ENCODE data around the gene ZMIZ1.
A peak's percentile ranks its signal among the peaks of the same experiment; 100 is the strongest.

ZMIZ1 gene

GRCh38 chr10:79164075-79164474, 95.3 kb downstream of the ZMIZ1 start:
- WGBS (ENCODE audit: extremely low coverage, insufficient coverage, insufficient read length), result no CpG with 5 or more reads among the region's 9 CpGs

GRCh38 chr10:79165070-79165778, 96.5 kb downstream of the ZMIZ1 start:
- Histone ChIP-seq H3K4me3 (ENCODE audit: low read depth, low read length) (no peak overlapping the region), H2AFZ (ENCODE audit: insufficient read depth, low read length, poor library complexity) (no peak overlapping the region), H3K23ac (ENCODE audit: low read length) (no peak overlapping the region), H3K14ac (ENCODE audit: low read length) (no peak overlapping the region), H3K4me1 (ENCODE audit: control insufficient read depth in 1 of 2, insufficient read depth in 2 of 2, low read length in 2 of 2) (peaks cover 4 to 8% of the 10 kb centered on the region in 2 experiments), H2BK12ac (ENCODE audit: low read length) (no peak overlapping the region), H3K4ac (ENCODE audit: low read depth, low read length) (peak overlapping the region; percentile 22), H4K91ac (ENCODE audit: low read depth, low read length) (no peak overlapping the region), H3K79me1 (ENCODE audit: low read length) (peaks cover 2% of the 10 kb centered on the region), H2BK5ac (ENCODE audit: low read depth, low read length, poor library complexity) (no peak overlapping the region), H3K27me3 (ENCODE audit: insufficient read depth, low read length) (no peaks in the 10 kb centered on the region), H3K4me2 (ENCODE audit: low read length) (no peak overlapping the region), H4K12ac (ENCODE audit: low read depth, low read length) (no peak overlapping the region), H2BK120ac (ENCODE audit: insufficient read depth, low read length, poor library complexity) (no peak overlapping the region), H3K9me3 (ENCODE audit: insufficient read depth, low read depth, low read length) (peaks cover 2% of the 10 kb centered on the region), H3K36me3 (ENCODE audit: control insufficient read depth in 1 of 2, insufficient read depth in 2 of 2, low read length in 2 of 2) (peaks cover 75 to 91% of the 10 kb centered on the region in 2 experiments), H3K79me2 (ENCODE audit: control insufficient read depth, insufficient read depth, low read length, poor library complexity) (peaks cover 3% of the 10 kb centered on the region), H4K8ac (ENCODE audit: low read depth, low read length) (no peak overlapping the region), H3K18ac (ENCODE audit: low read length) (peak overlapping the region; percentile 16), H2AK5ac (ENCODE audit: low read length) (no peak overlapping the region), H3K9ac (ENCODE audit: low read length) (no peak overlapping the region), H3K27ac (ENCODE audit: low read depth, low read length) (no peak overlapping the region)
- DNase-seq, result no peak
- no CpG with 5 or more reads among the region's 11 CpGs for WGBS (ENCODE audit: extremely low coverage, insufficient coverage, insufficient read length)

More at GRCh38 chr10:79164075-79164474, 95.3 kb downstream of the ZMIZ1 start:
- H2BK5ac ChIP-seq (ENCODE audit: low read depth, low read length, poor library complexity), result no peak overlapping the region
- no peak overlapping the region for H2AK5ac ChIP-seq (ENCODE audit: low read length)
- H3K18ac ChIP-seq (ENCODE audit: low read length), result no peak overlapping the region
- H3K79me2 ChIP-seq (ENCODE audit: control insufficient read depth, insufficient read depth, low read length, poor library complexity), result peaks cover 9% of the 10 kb centered on the region
- no peak overlapping the region for H4K12ac ChIP-seq (ENCODE audit: low read depth, low read length)
- no peak for DNase-seq
- no peak overlapping the region for H2BK120ac ChIP-seq (ENCODE audit: insufficient read depth, low read length, poor library complexity)
- no peaks in the 10 kb centered on the region for H3K27me3 ChIP-seq (ENCODE audit: insufficient read depth, low read length)
- peaks cover 2% of the 10 kb centered on the region for H3K9me3 ChIP-seq (ENCODE audit: insufficient read depth, low read depth, low read length)
- H2AFZ ChIP-seq (ENCODE audit: insufficient read depth, low read length, poor library complexity), result no peak overlapping the region
- no peak overlapping the region for H3K14ac ChIP-seq (ENCODE audit: low read length)
- no peak overlapping the region for H3K4me2 ChIP-seq (ENCODE audit: low read length)
- no peak overlapping the region for H3K27ac ChIP-seq (ENCODE audit: low read depth, low read length)
- no peak overlapping the region for H3K23ac ChIP-seq (ENCODE audit: low read length)
- no peak overlapping the region for H4K91ac ChIP-seq (ENCODE audit: low read depth, low read length)
- H3K4me3 ChIP-seq (ENCODE audit: low read depth, low read length), result no peak overlapping the region
- H3K4me1 ChIP-seq (ENCODE audit: control insufficient read depth in 1 of 2, insufficient read depth in 2 of 2, low read length in 2 of 2), result peaks cover 15 to 19% of the 10 kb centered on the region in 2 experiments
- peaks cover 64 to 80% of the 10 kb centered on the region in 2 experiments for H3K36me3 ChIP-seq (ENCODE audit: control insufficient read depth in 1 of 2, insufficient read depth in 2 of 2, low read length in 2 of 2)
- H3K9ac ChIP-seq (ENCODE audit: low read length), result no peak overlapping the region
- H3K79me1 ChIP-seq (ENCODE audit: low read length), result peaks cover 9% of the 10 kb centered on the region
- no peak overlapping the region for H4K8ac ChIP-seq (ENCODE audit: low read depth, low read length)
- H3K4ac ChIP-seq (ENCODE audit: low read depth, low read length), result no peak overlapping the region
- H2BK12ac ChIP-seq (ENCODE audit: low read length), result no peak overlapping the region

- no peaks in the 10 kb centered on the region for H3K79me1 ChIP-seq (ENCODE audit: low read length)
- H3K4me1 ChIP-seq (ENCODE audit: control insufficient read depth in 1 of 2, insufficient read depth in 2 of 2, low read length in 2 of 2), result no peaks in the 10 kb centered on the region
- no peak overlapping the region for H3K4me3 ChIP-seq (ENCODE audit: low read depth, low read length)
- H3K9me3 ChIP-seq (ENCODE audit: insufficient read depth, low read depth, low read length), result peaks cover 3% of the 10 kb centered on the region
- H3K36me3 ChIP-seq (ENCODE audit: control insufficient read depth in 1 of 2, insufficient read depth in 2 of 2, low read length in 2 of 2), result peaks cover 85 to 94% of the 10 kb centered on the region in 2 experiments
- H2AFZ ChIP-seq (ENCODE audit: insufficient read depth, low read length, poor library complexity), result no peak overlapping the region
- H4K12ac ChIP-seq (ENCODE audit: low read depth, low read length), result no peak overlapping the region
- no peak overlapping the region for H3K23ac ChIP-seq (ENCODE audit: low read length)
- no peak overlapping the region for H4K91ac ChIP-seq (ENCODE audit: low read depth, low read length)
- no peak for DNase-seq
- H3K27me3 ChIP-seq (ENCODE audit: insufficient read depth, low read length), result no peaks in the 10 kb centered on the region
- no peak overlapping the region for H3K27ac ChIP-seq (ENCODE audit: low read depth, low read length)
- no peak overlapping the region for H2BK12ac ChIP-seq (ENCODE audit: low read length)
- no peak overlapping the region for H2AK5ac ChIP-seq (ENCODE audit: low read length)
- no CpG with 5 or more reads among the region's 7 CpGs for WGBS (ENCODE audit: extremely low coverage, insufficient coverage, insufficient read length)
- no peak overlapping the region for H3K4ac ChIP-seq (ENCODE audit: low read depth, low read length)
- H3K18ac ChIP-seq (ENCODE audit: low read length), result no peak overlapping the region
- no peaks in the 10 kb centered on the region for H3K79me2 ChIP-seq (ENCODE audit: control insufficient read depth, insufficient read depth, low read length, poor library complexity)
- H3K4me2 ChIP-seq (ENCODE audit: low read length), result no peak overlapping the region
- H2BK120ac ChIP-seq (ENCODE audit: insufficient read depth, low read length, poor library complexity), result no peak overlapping the region
- no peak overlapping the region for H3K14ac ChIP-seq (ENCODE audit: low read length)
- no peak overlapping the region for H2BK5ac ChIP-seq (ENCODE audit: low read depth, low read length, poor library complexity)
- no peak overlapping the region for H4K8ac ChIP-seq (ENCODE audit: low read depth, low read length)
- H3K9ac ChIP-seq (ENCODE audit: low read length), result no peak overlapping the region
Measured at GRCh38 chr10:79166312-79166721, 97.6 kb downstream of the ZMIZ1 start.

GRCh38 chr10:79166741-79167140, 98.0 kb downstream of the ZMIZ1 start:
- no peak overlapping the region for H3K9ac ChIP-seq (ENCODE audit: low read length)
- no peak overlapping the region for H4K12ac ChIP-seq (ENCODE audit: low read depth, low read length)
- DNase-seq, result no peak
- no peak overlapping the region for H2BK5ac ChIP-seq (ENCODE audit: low read depth, low read length, poor library complexity)
- peaks cover 84 to 93% of the 10 kb centered on the region in 2 experiments for H3K36me3 ChIP-seq (ENCODE audit: control insufficient read depth in 1 of 2, insufficient read depth in 2 of 2, low read length in 2 of 2)
- no peaks in the 10 kb centered on the region for H3K4me1 ChIP-seq (ENCODE audit: control insufficient read depth in 1 of 2, insufficient read depth in 2 of 2, low read length in 2 of 2)
- no peak overlapping the region for H3K27ac ChIP-seq (ENCODE audit: low read depth, low read length)
- H2BK120ac ChIP-seq (ENCODE audit: insufficient read depth, low read length, poor library complexity), result no peak overlapping the region
- no peak overlapping the region for H2AK5ac ChIP-seq (ENCODE audit: low read length)
- no peak overlapping the region for H2BK12ac ChIP-seq (ENCODE audit: low read length)
- no CpG with 5 or more reads among the region's 10 CpGs for WGBS (ENCODE audit: extremely low coverage, insufficient coverage, insufficient read length)
- no peak overlapping the region for H3K4ac ChIP-seq (ENCODE audit: low read depth, low read length)
- H3K4me2 ChIP-seq (ENCODE audit: low read length), result no peak overlapping the region
- no peaks in the 10 kb centered on the region for H3K79me1 ChIP-seq (ENCODE audit: low read length)
- H3K14ac ChIP-seq (ENCODE audit: low read length), result no peak overlapping the region
- H2AFZ ChIP-seq (ENCODE audit: insufficient read depth, low read length, poor library complexity), result no peak overlapping the region
- no peak overlapping the region for H3K18ac ChIP-seq (ENCODE audit: low read length)
- peaks cover 3% of the 10 kb centered on the region for H3K9me3 ChIP-seq (ENCODE audit: insufficient read depth, low read depth, low read length)
- no peak overlapping the region for H4K91ac ChIP-seq (ENCODE audit: low read depth, low read length)
- H3K23ac ChIP-seq (ENCODE audit: low read length), result no peak overlapping the region
- H3K4me3 ChIP-seq (ENCODE audit: low read depth, low read length), result no peak overlapping the region
- H4K8ac ChIP-seq (ENCODE audit: low read depth, low read length), result no peak overlapping the region
- H3K79me2 ChIP-seq (ENCODE audit: control insufficient read depth, insufficient read depth, low read length, poor library complexity), result no peaks in the 10 kb centered on the region
- H3K27me3 ChIP-seq (ENCODE audit: insufficient read depth, low read length), result no peaks in the 10 kb centered on the region

Measured in trophoblast cell (in vitro differentiated cells and primary cell).